HepG2 (cell line): ENCODE data around the gene CMTM1. TPM values are rescaled to one million over a fixed set of nuclear protein-coding genes. Genes with fewer than 3 reads are reported as not detected.

Experiments
- CENPX ChIP-seq: sonication (generic); formaldehyde crosslinking; IDR thresholded peaks from 2 replicates; pipeline ENCODE4 v1.9.0; 2021; ENCODE audit warnings: mild to moderate bottlenecking, missing genetic modification reagents, moderate library complexity
- DNMT3B ChIP-seq: conservative IDR thresholded peaks from 2 replicates; pipeline ENCODE4 v1.6.1; 2016; ENCODE audit warnings: missing biosample characterization, control low read depth
- FIP1L1 ChIP-seq: fragments of 200-400 bp; formaldehyde crosslinking; IDR thresholded peaks from 2 replicates; pipeline ENCODE4 v1.6.1; 2018; ENCODE audit warnings: low read depth, mild to moderate bottlenecking, low read length, moderate library complexity, borderline replicate concordance; ENCODE audit not compliant: insufficient read depth
- GATAD1 ChIP-seq: IDR thresholded peaks from 2 replicates; pipeline ENCODE4 v1.6.1; 2016; ENCODE audit warnings: missing genetic modification reagents, missing compliant biosample characterization
- HOXD1 ChIP-seq: sonication (generic); formaldehyde crosslinking; IDR thresholded peaks from 2 replicates; pipeline ENCODE4 v1.5.0; 2020; ENCODE audit warnings: missing genetic modification reagents
- ISX ChIP-seq: sonication (generic); formaldehyde crosslinking; conservative IDR thresholded peaks from 2 replicates; pipeline ENCODE4 v1.5.0; 2020; ENCODE audit warnings: missing genetic modification reagents
- JUND ChIP-seq: sonication (generic); formaldehyde crosslinking; IDR thresholded peaks from 2 replicates; pipeline ENCODE4 v1.8.0; 2022; ENCODE audit warnings: mild to moderate bottlenecking, missing genetic modification reagents
- NR3C1 ChIP-seq: sonication (generic); formaldehyde crosslinking; IDR thresholded peaks from 2 replicates; pipeline ENCODE4 v1.4.0; 2020; ENCODE audit warnings: missing genetic modification reagents
- RAD51 ChIP-seq: fragments of 450-650 bp; IDR thresholded peaks from 2 replicates; pipeline ENCODE4 v1.6.1; 2016; ENCODE audit warnings: borderline replicate concordance
- THRA ChIP-seq: sonication (generic); formaldehyde crosslinking; IDR thresholded peaks from 2 replicates; pipeline ENCODE4 v1.4.0; 2020; ENCODE audit warnings: missing genetic modification reagents, borderline replicate concordance
- ZBTB1 ChIP-seq: sonication (generic); formaldehyde crosslinking; IDR thresholded peaks from 2 replicates; pipeline ENCODE4 v1.4.0; 2020; ENCODE audit warnings: missing genetic modification reagents, borderline replicate concordance
- ZBTB20 ChIP-seq: sonication (generic); formaldehyde crosslinking; IDR thresholded peaks from 2 replicates; pipeline ENCODE4 v1.8.1; 2023; ENCODE audit warnings: missing genetic modification reagents, low read depth, mild to moderate bottlenecking, borderline replicate concordance
- ZNF101 ChIP-seq: sonication (generic); formaldehyde crosslinking; IDR thresholded peaks from 2 replicates; pipeline ENCODE4 v1.4.0; 2020; ENCODE audit warnings: mild to moderate bottlenecking, low read depth, missing genetic modification reagents, borderline replicate concordance
- ZNF329 ChIP-seq: sonication (generic); formaldehyde crosslinking; IDR thresholded peaks from 2 replicates; pipeline ENCODE4 v1.9.0; 2021; ENCODE audit warnings: low read depth, mild to moderate bottlenecking, missing genetic modification reagents
- ZNF572 ChIP-seq: sonication (generic); formaldehyde crosslinking; IDR thresholded peaks from 2 replicates; pipeline ENCODE4 v1.5.1; 2020; ENCODE audit warnings: mild to moderate bottlenecking, missing genetic modification reagents
- polyA plus RNA-seq, 8 experiments: library from polyadenylated mRNA; depleted of rRNA in 3 of 8; stranded (reverse) in 7 of 8; unstranded in 1 of 8; fragments of >200 nt; fragmentation: Illumina TruSeq in 4 of 8; extraction: Trizol in 4 of 8; gene quantifications; 2 replicates each; pipeline versions ENCODE4 v1.2.1 to v1.2.3, GENCODE V29; 2011 to 2016; ENCODE audit warnings: low read depth in 4 of 8, missing spikeins in 1 of 8, mixed read lengths in 1 of 8; ENCODE audit not compliant: insufficient read depth in 1 of 8
- total RNA-seq, 5 experiments: library from RNA; depleted of rRNA; stranded (reverse); fragments of >200 nt; fragmentation: Illumina TruSeq; extraction: Trizol; gene quantifications; 2 replicates each; pipeline ENCODE4 v1.2.3, GENCODE V29; 2016; ENCODE audit warnings: low read depth in 1 of 5
- TF ChIP-seq, protein P1 (sequence below): sonication (generic); formaldehyde crosslinking; conservative IDR thresholded peaks from 2 replicates; pipeline ENCODE4 v1.4.0; 2020; ENCODE audit warnings: missing genetic modification reagents
- TF ChIP-seq, protein P2 (sequence below), 2 experiments: sonication (generic) in 1 of 2; formaldehyde crosslinking in 1 of 2; IDR thresholded peaks; 2 replicates each; pipeline versions ENCODE4 v1.4.0 to v1.6.1; 2018 to 2020; ENCODE audit warnings: missing genetic modification reagents in 2 of 2, borderline replicate concordance in 1 of 2, low read depth in 1 of 2, mild to moderate bottlenecking in 1 of 2, missing biosample characterization in 1 of 2
- TF ChIP-seq, protein P3 (sequence below): sonication (generic); formaldehyde crosslinking; IDR thresholded peaks from 2 replicates; pipeline ENCODE4 v1.5.0; 2020; ENCODE audit warnings: missing genetic modification reagents
- TF ChIP-seq, protein P4 (sequence below): sonication (generic); formaldehyde crosslinking; IDR thresholded peaks from 2 replicates; pipeline ENCODE4 v1.4.0; 2020; ENCODE audit warnings: mild to moderate bottlenecking, missing genetic modification reagents

CMTM1 gene
- total and polyA plus RNA-seq, 2 of the 13 experiments (the other 11 are each of a cell fraction or from before 2014, with no cell fraction given), result 1.7 to 2.9 TPM

DNA sequence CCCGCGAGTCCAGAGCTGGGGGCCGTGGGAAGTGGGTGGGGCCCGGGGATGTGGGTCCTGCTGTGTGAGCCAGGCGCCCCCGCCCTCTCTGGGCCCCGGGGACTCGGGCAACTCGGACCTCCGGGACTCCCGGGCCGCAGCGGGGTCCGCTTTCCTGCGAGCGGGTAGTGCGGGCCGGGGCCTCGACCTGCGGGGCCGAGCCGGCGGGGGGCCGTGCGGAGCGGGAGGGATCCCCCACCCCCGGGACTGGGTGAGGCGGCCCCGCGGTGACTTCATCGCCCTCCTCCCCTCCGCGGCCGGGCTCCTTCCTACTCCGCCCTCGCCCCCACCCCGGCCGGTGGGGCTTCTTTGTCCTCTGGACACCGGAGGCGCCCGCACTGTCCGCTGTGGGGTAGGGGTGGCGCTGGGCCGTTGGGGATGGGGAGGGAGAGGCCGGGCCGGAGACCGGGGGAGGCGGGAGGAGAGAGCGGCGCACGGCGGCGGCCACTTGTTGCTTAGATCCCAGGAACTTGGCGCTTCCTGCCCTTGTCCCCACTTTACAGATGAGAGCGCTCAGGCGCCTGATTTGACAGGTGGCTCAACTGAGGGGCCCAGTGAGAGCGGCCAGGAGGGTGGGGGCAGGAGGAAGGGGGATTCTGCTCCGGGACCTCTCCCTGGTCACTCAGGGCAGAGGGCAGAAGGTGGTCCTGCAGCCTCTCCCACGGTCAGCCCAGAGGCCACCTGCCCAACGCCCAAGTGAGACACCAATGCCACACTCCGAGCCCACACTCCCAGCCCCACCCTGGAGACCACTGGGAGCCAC is 39.1 kb downstream of the CMTM1 start (continued):
- TF ChIP-seq, protein P1, sequence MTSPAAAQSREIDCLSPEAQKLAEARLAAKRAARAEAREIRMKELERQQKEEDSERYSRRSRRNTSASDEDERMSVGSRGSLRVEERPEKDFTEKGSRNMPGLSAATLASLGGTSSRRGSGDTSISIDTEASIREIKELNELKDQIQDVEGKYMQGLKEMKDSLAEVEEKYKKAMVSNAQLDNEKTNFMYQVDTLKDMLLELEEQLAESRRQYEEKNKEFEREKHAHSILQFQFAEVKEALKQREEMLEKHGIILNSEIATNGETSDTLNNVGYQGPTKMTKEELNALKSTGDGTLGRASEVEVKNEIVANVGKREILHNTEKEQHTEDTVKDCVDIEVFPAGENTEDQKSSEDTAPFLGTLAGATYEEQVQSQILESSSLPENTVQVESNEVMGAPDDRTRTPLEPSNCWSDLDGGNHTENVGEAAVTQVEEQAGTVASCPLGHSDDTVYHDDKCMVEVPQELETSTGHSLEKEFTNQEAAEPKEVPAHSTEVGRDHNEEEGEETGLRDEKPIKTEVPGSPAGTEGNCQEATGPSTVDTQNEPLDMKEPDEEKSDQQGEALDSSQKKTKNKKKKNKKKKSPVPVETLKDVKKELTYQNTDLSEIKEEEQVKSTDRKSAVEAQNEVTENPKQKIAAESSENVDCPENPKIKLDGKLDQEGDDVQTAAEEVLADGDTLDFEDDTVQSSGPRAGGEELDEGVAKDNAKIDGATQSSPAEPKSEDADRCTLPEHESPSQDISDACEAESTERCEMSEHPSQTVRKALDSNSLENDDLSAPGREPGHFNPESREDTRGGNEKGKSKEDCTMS (CRISPR knock-in tag), result no peak
- TF ChIP-seq HOXD1 (CRISPR knock-in tag), result 0 out of 2 replicates have a peak, but pooled peaks have one; percentile 15
- TF ChIP-seq THRA (CRISPR knock-in tag), result no peak
- no peak for TF ChIP-seq ISX (CRISPR knock-in tag)
- TF ChIP-seq DNMT3B (CRISPR knock-in tag), result no peak
- no peak for TF ChIP-seq FIP1L1
- no peak for TF ChIP-seq ZNF101 (CRISPR knock-in tag)
- no peak for TF ChIP-seq RAD51
- no peak for TF ChIP-seq CENPX
- TF ChIP-seq, protein P2, sequence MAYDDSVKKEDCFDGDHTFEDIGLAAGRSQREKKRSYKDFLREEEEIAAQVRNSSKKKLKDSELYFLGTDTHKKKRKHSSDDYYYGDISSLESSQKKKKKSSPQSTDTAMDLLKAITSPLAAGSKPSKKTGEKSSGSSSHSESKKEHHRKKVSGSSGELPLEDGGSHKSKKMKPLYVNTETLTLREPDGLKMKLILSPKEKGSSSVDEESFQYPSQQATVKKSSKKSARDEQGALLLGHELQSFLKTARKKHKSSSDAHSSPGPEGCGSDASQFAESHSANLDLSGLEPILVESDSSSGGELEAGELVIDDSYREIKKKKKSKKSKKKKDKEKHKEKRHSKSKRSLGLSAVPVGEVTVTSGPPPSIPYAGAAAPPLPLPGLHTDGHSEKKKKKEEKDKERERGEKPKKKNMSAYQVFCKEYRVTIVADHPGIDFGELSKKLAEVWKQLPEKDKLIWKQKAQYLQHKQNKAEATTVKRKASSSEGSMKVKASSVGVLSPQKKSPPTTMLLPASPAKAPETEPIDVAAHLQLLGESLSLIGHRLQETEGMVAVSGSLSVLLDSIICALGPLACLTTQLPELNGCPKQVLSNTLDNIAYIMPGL (CRISPR knock-in tag; IDR thresholded peaks at IDR 0.05; ENCODE audit: borderline replicate concordance in 1 of 2, low read depth in 1 of 2), result peak in 1 of 2 experiments; percentile 95; a peak in 3 of 4 replicates
- no peak for TF ChIP-seq ZBTB1 (CRISPR knock-in tag)
- no peak for TF ChIP-seq ZNF572 (CRISPR knock-in tag)
- TF ChIP-seq, protein P3, sequence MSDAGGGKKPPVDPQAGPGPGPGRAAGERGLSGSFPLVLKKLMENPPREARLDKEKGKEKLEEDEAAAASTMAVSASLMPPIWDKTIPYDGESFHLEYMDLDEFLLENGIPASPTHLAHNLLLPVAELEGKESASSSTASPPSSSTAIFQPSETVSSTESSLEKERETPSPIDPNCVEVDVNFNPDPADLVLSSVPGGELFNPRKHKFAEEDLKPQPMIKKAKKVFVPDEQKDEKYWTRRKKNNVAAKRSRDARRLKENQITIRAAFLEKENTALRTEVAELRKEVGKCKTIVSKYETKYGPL, result no peak
- TF ChIP-seq, protein P4, sequence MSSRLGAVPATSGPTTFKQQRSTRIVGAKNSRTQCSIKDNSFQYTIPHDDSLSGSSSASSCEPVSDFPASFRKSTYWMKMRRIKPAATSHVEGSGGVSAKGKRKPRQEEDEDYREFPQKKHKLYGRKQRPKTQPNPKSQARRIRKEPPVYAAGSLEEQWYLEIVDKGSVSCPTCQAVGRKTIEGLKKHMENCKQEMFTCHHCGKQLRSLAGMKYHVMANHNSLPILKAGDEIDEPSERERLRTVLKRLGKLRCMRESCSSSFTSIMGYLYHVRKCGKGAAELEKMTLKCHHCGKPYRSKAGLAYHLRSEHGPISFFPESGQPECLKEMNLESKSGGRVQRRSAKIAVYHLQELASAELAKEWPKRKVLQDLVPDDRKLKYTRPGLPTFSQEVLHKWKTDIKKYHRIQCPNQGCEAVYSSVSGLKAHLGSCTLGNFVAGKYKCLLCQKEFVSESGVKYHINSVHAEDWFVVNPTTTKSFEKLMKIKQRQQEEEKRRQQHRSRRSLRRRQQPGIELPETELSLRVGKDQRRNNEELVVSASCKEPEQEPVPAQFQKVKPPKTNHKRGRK (CRISPR knock-in tag), result no peak
- no peak for TF ChIP-seq NR3C1 (CRISPR knock-in tag)
- no peak for TF ChIP-seq ZNF329
- peak; percentile 24; the same call in 1 of the 2 replicates for TF ChIP-seq ZBTB20 (CRISPR knock-in tag)
- TF ChIP-seq GATAD1 (CRISPR knock-in tag), result no peak
- no peak for TF ChIP-seq JUND
